GM15510 (cell line): ENCODE results near the gene EPB41L4B.

Experiments
- POLR2A ChIP-seq: IDR thresholded peaks from 3 replicates; pipeline ENCODE4 v1.6.1; 2011; ENCODE audit warnings: borderline replicate concordance; ENCODE audit not compliant: insufficient read length; ENCODE audit errors: extremely low read depth

The EPB41L4B gene

DNA sequence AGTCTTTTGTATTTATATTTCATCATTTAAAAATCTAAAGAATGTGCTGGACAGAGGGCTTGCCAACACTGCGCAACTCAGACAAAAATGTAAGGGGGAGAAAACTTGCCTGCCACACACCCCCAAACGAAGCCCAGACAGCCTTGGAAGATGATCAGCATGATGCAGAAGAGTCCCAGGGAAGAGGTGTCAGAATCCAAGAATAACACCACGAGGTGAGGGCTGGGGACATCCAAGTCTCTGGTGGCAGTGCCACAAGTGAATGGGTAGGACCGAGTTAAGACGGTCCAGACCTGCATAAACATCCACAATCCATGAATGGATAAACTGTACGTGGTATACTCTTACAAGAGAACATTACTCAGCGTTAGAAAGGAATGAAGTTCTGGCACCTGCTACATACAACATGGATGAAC, 10.4 kb downstream of the EPB41L4B start:
- no peak for TF ChIP-seq POLR2A

DNA sequence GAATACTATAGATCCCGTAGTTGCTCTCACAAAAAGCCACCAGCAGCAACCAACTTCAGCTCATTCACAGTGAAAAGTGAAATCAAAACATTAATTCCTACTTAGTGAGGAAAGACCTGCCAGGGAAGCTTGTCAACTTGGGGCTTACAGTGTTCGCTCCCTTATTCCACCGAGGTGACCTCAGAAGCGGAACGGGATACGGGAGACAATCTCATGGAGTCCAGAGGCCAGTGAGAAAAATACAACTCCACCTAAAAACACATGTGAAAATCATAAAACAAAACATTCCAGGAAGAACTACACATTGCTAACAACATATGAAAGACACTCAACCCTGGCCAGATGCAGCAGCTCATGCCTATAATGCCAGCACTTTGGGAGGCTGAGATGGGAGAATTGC, 11.6 kb downstream of the EPB41L4B start:
- TF ChIP-seq POLR2A, result no peak

- TF ChIP-seq POLR2A, result no peak
Observed at GRCh38 chr9:109307380-109308240, 13.2 kb downstream of the EPB41L4B start.

GRCh38 chr9:109305801-109306200, 15.1 kb downstream of the EPB41L4B start:
- TF ChIP-seq POLR2A, result no peak

DNA sequence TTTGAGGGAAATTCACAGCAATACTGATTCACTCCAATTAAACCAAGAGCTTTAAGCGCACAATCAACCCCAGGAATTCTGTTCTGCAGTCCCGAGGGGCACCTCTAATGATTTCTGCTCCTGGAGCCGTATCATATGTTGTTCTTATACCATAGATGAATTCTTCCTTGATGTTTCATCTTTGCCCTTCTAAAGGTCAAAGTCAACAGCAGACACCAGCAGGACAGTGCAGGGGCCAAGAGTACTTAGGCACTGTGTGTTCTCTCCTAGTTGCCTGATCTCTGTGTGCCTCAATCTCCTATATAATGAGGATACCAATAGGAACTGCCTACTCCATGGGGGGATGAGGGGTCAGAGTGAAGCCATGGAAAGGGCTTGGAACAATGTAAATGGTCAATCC, 16.5 kb downstream of the EPB41L4B start:
- no peak for TF ChIP-seq POLR2A

GRCh38 chr9:109303900-109304299, 17.0 kb downstream of the EPB41L4B start:
- no peak for TF ChIP-seq POLR2A

- no peak for TF ChIP-seq POLR2A
Observed at GRCh38 chr9:109302606-109303005, 18.3 kb downstream of the EPB41L4B start.

- TF ChIP-seq POLR2A, result no peak
Observed at GRCh38 chr9:109301012-109301411, 19.8 kb downstream of the EPB41L4B start.

DNA sequence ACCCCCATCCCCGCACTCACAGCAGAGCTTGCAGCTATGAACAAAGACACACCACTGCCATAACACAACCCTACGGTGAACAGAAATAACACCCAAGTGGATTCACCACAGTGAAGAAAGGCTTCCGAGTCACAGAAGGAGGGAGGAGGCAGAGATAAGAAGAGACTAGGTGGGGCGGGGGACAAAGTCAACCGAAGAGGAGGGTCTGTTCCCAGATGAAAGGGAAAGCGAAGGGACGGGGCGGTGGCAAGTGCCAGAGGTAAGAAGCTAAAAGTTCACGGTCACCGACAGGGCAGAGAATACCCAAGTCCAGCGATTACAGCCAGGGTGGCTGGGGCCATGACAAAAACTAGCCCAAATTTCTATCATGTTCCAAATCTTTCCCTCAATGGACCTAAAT, 21.0 kb downstream of the EPB41L4B start:
- no peak for TF ChIP-seq POLR2A

GRCh38 chr9:109297899-109298298, 23.0 kb downstream of the EPB41L4B start:
- no peak for TF ChIP-seq POLR2A

DNA sequence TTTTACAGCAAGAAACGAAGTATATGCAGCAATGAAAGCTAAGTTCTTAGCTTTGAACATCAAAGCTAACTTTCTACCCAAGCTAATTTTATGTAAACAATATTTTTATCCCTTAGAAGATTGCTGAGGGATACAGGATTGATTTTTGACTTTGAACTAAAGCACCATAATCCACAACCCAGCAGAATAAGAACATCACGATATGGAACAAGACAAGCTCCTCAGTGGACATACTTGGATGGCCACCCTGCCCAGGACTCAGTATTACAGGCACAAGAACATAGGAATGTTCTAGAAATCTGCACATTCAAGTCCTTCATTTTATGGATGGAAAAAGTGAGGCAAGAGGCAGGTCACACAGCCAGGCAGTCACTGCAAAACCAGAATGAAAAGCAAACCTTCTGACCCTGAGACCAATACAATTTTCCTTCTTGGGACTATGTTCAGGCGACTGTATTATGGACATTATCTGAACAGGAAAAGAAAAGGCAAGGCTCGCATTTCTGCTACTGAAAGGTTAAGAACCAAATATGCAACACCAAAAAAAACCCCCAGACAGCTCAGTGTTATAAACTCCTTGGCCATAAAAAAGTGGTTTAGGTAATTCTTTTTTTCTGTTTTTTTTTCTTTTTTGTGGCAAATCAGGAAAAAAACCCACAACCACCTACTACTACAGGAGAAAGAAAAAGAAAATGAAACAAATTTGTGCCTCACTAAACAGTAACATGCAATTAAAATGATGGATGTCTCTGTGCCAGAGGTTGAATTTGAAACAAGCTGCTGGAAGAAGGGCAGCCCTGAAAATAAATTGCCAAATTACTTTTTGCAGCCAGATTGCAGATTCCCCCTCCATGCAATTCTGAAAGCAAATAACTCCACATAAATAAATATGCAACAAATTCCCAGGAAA, 25.4 kb downstream of the EPB41L4B start:
- TF ChIP-seq POLR2A, result no peak

GRCh38 chr9:109290385-109290784, 30.5 kb downstream of the EPB41L4B start:
- no peak for TF ChIP-seq POLR2A

DNA sequence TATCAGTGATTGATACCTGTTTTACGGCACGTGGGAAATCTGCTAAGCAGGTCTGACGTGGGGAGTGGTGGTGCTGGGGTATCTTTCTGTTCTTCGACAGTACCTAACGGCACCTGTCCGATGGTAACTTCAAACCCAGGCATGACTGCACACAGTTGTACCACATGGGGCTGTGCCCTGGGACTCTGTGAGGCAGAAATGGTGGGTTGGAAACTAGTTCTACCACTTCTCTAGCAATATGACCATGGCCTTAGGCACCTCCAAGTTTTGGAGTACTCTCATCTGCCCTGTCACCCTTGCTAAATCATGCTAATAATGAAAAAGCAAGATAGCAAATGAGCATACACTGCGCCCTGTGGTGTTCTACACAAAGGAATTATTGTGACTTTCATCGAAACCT, 30.9 kb downstream of the EPB41L4B start:
- no peak for TF ChIP-seq POLR2A

DNA sequence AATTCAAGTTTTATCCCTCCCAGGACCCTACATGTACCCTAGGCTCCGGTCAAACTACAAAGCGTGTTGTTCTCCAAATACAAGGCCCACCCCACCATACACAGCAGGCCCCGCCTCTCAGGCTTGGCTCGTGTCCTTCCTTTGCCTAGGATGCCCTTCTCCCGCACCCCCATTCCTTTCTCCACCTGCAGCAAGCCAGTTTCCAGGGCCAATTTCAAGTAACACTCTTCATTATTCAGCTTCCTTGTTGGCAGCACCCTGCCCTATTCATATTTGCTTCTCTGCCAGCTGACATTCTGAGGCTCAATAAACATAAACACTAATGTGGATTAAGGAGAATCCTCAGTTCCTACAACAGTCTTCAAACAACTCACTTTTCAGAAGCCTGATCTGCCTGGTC, 31.7 kb downstream of the EPB41L4B start:
- no peak for TF ChIP-seq POLR2A

GRCh38 chr9:109286981-109287380, 33.9 kb downstream of the EPB41L4B start:
- no peak for TF ChIP-seq POLR2A
